ENCODE measurements around the gene FEZF2.

DNA sequence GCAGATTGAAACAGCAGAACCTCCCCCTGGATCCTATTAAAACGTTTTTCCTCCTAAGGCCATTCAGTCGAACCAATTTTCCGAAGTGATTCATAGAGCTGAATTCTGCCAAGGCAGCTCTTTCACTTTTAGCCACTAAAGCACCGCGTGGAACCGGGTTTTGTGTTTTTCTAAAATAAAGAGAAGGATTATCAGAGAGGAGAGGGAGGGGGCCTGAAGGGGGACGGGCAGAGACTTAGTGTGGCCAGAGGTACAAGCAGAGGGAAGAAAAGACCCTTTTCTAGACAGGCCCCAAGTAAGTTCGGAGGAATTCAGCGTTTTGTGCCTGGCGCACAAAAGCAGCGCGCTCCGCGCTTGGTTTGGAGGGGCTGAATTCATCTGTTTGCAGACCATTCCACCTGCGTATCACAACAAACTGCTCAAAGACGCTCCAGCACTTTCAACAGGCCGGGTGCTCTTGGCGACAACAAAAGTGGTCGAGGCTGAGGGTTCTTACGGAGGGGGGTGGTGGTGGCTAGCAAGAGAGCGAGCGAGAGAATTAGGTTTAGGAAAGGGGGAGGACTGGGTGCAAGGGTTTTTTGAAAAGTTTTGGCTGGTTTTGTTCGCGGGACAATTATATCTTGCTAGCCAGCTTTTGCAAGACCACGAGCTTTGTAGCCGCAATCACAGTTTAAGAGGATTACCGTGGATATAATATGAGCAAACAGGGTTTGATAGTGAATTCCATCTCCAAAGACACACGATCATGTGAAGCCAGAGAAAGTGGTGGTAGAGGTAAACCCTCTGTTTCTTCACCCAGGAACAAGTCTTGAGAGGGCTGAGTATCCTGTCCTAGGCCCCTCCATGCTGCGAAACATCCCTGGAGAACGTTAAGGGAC lies 1.2 kb upstream of the FEZF2 start:
- TF ChIP-seq ZNF717 (CRISPR knock-in tag; IDR thresholded peaks at IDR 0.05) (no peak), BHLHE40 (IDR thresholded peaks at IDR 0.05; ENCODE audit: low read length) (no peak), SMARCC2 (IDR thresholded peaks at IDR 0.05; ENCODE audit: low read depth) (no peak), CTCF (IDR thresholded peaks at IDR 0.05 in 2 of 3, conservative IDR thresholded peaks at IDR 0.05 in 1 of 3; ENCODE audit: insufficient read depth in 2 of 3, low read depth in 1 of 3, low read length in 3 of 3) (no peak), YY1 (IDR thresholded peaks at IDR 0.05; ENCODE audit: borderline replicate concordance in 1 of 3, control insufficient read depth in 1 of 3, extremely low read depth in 1 of 3, insufficient read depth in 3 of 3, insufficient read length in 1 of 3, insufficient replicate concordance in 2 of 3, low read depth in 1 of 3, low read length in 2 of 3) (no peak), TEAD4 (IDR thresholded peaks at IDR 0.05; ENCODE audit: low read length) (no peak), TEAD4 (CRISPR knock-in tag; IDR thresholded peaks at IDR 0.05; ENCODE audit: borderline replicate concordance) (no peak), ZBTB33 (CRISPR knock-in tag; IDR thresholded peaks at IDR 0.05) (no peak), POLR2AphosphoS5 (IDR thresholded peaks at IDR 0.05; ENCODE audit: control insufficient read depth, insufficient read depth, low read depth, low read length) (no peak), NR0B1 (IDR thresholded peaks at IDR 0.05; ENCODE audit: partially characterized antibody) (no peak), ZNF134 (CRISPR knock-in tag; conservative IDR thresholded peaks at IDR 0.05) (no peak), RAD21 (CRISPR knock-in tag; conservative IDR thresholded peaks at IDR 0.05 in 1 of 2, IDR thresholded peaks at IDR 0.05 in 1 of 2) (no peak), ETV6 (IDR thresholded peaks at IDR 0.05; ENCODE audit: borderline replicate concordance in 1 of 2, low read depth in 2 of 2, low read length in 1 of 2) (no peak), ETV6 (CRISPR knock-in tag; IDR thresholded peaks at IDR 0.05; ENCODE audit: borderline replicate concordance) (no peak), BMI1 (IDR thresholded peaks at IDR 0.05; ENCODE audit: low read length) (no peak)
- TF ChIP-seq, protein P1, sequence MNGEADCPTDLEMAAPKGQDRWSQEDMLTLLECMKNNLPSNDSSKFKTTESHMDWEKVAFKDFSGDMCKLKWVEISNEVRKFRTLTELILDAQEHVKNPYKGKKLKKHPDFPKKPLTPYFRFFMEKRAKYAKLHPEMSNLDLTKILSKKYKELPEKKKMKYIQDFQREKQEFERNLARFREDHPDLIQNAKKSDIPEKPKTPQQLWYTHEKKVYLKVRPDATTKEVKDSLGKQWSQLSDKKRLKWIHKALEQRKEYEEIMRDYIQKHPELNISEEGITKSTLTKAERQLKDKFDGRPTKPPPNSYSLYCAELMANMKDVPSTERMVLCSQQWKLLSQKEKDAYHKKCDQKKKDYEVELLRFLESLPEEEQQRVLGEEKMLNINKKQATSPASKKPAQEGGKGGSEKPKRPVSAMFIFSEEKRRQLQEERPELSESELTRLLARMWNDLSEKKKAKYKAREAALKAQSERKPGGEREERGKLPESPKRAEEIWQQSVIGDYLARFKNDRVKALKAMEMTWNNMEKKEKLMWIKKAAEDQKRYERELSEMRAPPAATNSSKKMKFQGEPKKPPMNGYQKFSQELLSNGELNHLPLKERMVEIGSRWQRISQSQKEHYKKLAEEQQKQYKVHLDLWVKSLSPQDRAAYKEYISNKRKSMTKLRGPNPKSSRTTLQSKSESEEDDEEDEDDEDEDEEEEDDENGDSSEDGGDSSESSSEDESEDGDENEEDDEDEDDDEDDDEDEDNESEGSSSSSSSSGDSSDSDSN (IDR thresholded peaks at IDR 0.05; ENCODE audit: borderline replicate concordance in 1 of 2, low read depth in 2 of 2, low read length in 2 of 2) = no peak
